GM12878 (cell line): Measurements from ENCODE around the gene RGS1. TPM values are rescaled to one million over a fixed set of nuclear protein-coding genes. Genes with fewer than 3 reads are reported as not detected.

ENCODE experiments used
- ATAC-seq: fragments of 200-7000 bp; cut with Tn5 transposase; 3 replicates; pipeline ENCODE4 v1.9.1; 2020; ENCODE audit warnings: mild to moderate bottlenecking, moderate library complexity
- BruUV-seq: library from RNA; stranded (reverse); fragments of 400-500 nt; replicated peaks from 2 replicates; lab custom pipeline; 2021; lab: Mats Ljungman, UMichigan
- CTCF ChIA-PET: fragments of 300-600 bp; sonication (Branson Sonifier 250); formaldehyde crosslinking; extraction: SDS; loops from one replicate; lab custom pipeline; 2021; ENCODE audit warnings: inconsistent platforms; lab: Yijun Ruan, JAX
- POLR2A ChIA-PET: fragments of 350-600 bp; formaldehyde crosslinking; extraction: SDS; loops from one replicate; lab custom pipeline; 2021; ENCODE audit warnings: inconsistent platforms; lab: Charles Lee
- RAD21 ChIA-PET: fragments of 300-600 bp; sonication (Branson Sonifier 250); formaldehyde crosslinking; loops from one replicate; lab custom pipeline; 2023; ENCODE audit warnings: antibody characterized with exemption; ENCODE audit not compliant: unreplicated experiment; lab: Charles Lee
- SMC1A ChIA-PET: fragments of 300-600 bp; sonication (Branson Sonifier 250); formaldehyde crosslinking; loops from one replicate; lab custom pipeline; 2023; ENCODE audit not compliant: unreplicated experiment, uncharacterized antibody; lab: Charles Lee
- DNase-seq: peaks from one replicate; pipeline ENCODE4 v3.0.0-alpha.2; 2011; ENCODE audit warnings: low read depth, low spot score
- FAIRE-seq: peaks from 3 replicates; lab custom pipeline; 2011; peaks lifted over from hg19 to GRCh38; lab: Jason Lieb, UNC
- H2AFZ ChIP-seq: 2 replicates; pipeline ENCODE4 v1.6.0; 2011; ENCODE audit warnings: low read depth, low read length, control low read depth; ENCODE audit not compliant: control insufficient read depth
- H3K27ac ChIP-seq: 2 replicates; pipeline ENCODE4 v1.5.1; 2011; ENCODE audit warnings: control low read depth; ENCODE audit not compliant: control insufficient read depth, insufficient read depth
- H3K27me3 ChIP-seq, 2 experiments: replicated peaks in 1 of 2; 2 replicates each; pipeline versions ENCODE4 v1.6.0 to v1.6.1; 2011; ENCODE audit warnings: low read length in 1 of 2; ENCODE audit not compliant: control insufficient read depth in 2 of 2, insufficient read depth in 2 of 2
- H3K36me3 ChIP-seq, 2 experiments: 2 replicates each; pipeline ENCODE4 v1.5.1; 2011; ENCODE audit warnings: low read length in 1 of 2; ENCODE audit not compliant: control insufficient read depth in 2 of 2, insufficient read depth in 2 of 2
- H3K4me1 ChIP-seq: 2 replicates; pipeline ENCODE4 v1.6.1; 2011; ENCODE audit warnings: mild to moderate bottlenecking, low read length, moderate library complexity, mixed read lengths; ENCODE audit not compliant: control insufficient read depth, insufficient read depth
- H3K4me2 ChIP-seq: 2 replicates; pipeline ENCODE4 v1.6.0; 2011; ENCODE audit warnings: control low read depth; ENCODE audit not compliant: control insufficient read depth, insufficient read depth
- H3K4me3 ChIP-seq: fragments of 200-600 bp; sonication (generic); 2 replicates; pipeline ENCODE4 v1.5.1; 2016
- H3K79me2 ChIP-seq: 2 replicates; pipeline ENCODE4 v1.6.0; 2011; ENCODE audit warnings: low read length; ENCODE audit not compliant: control insufficient read depth, insufficient read depth
- H3K9ac ChIP-seq: 2 replicates; pipeline ENCODE4 v1.8.0; 2011; ENCODE audit warnings: low read length, control low read depth, mixed read lengths; ENCODE audit not compliant: control insufficient read depth, insufficient read depth
- H3K9me3 ChIP-seq: replicated peaks from 3 replicates; pipeline ENCODE4 v1.5.1; 2011; ENCODE audit warnings: mild to moderate bottlenecking, low read length; ENCODE audit not compliant: control insufficient read depth, insufficient read depth
- H4K20me1 ChIP-seq: 2 replicates; pipeline ENCODE4 v1.6.0; 2011; ENCODE audit not compliant: control insufficient read depth, insufficient read depth
- BCL3 ChIP-seq: IDR thresholded peaks from 2 replicates; pipeline ENCODE4 v1.6.1; 2011; ENCODE audit warnings: borderline replicate concordance, low read depth, mild to moderate bottlenecking, moderate library complexity, low read length; ENCODE audit not compliant: insufficient read depth, poor library complexity, severe bottlenecking
- BRCA1 ChIP-seq: IDR thresholded peaks from 2 replicates; pipeline ENCODE4 v1.6.1; 2011; ENCODE audit warnings: low read depth, low read length, improper control_type of control experiment
- CREB1 ChIP-seq: IDR thresholded peaks from 2 replicates; pipeline ENCODE4 v1.6.1; 2012; ENCODE audit warnings: low read depth, mild to moderate bottlenecking, inconsistent platforms
- E2F4 ChIP-seq: IDR thresholded peaks from 2 replicates; pipeline ENCODE4 v1.6.1; 2012; ENCODE audit warnings: low read depth, low read length, improper control_type of control experiment
- HSF1 ChIP-seq: fragments of 150-350 bp; IDR thresholded peaks from 2 replicates; pipeline ENCODE4 v1.6.1; 2014; ENCODE audit warnings: mild to moderate bottlenecking, low read depth, low read length
- NRF1 ChIP-seq: conservative IDR thresholded peaks from 2 replicates; pipeline ENCODE4 v1.6.1; 2011; ENCODE audit warnings: mild to moderate bottlenecking, low read depth, low read length, improper control_type of control experiment
- RAD21 ChIP-seq: IDR thresholded peaks from 2 replicates; pipeline ENCODE4 v1.6.1; 2011; ENCODE audit warnings: mild to moderate bottlenecking, low read depth, low read length, moderate library complexity; ENCODE audit not compliant: insufficient read depth
- RAD51 ChIP-seq: fragments of 450-650 bp; IDR thresholded peaks from 2 replicates; pipeline ENCODE4 v1.6.1; 2016; ENCODE audit warnings: moderate library complexity, mild to moderate bottlenecking, inconsistent platforms
- TCF3 ChIP-seq: IDR thresholded peaks from 2 replicates; pipeline ENCODE4 v1.6.1; 2012; ENCODE audit warnings: low read depth, mild to moderate bottlenecking, low read length, borderline replicate concordance; ENCODE audit not compliant: insufficient read depth
- ZBTB11 ChIP-seq: fragments of 450-650 bp; formaldehyde crosslinking; IDR thresholded peaks from 2 replicates; pipeline ENCODE4 v1.5.0; 2022; ENCODE audit warnings: mild to moderate bottlenecking, missing genetic modification characterization
- ZZZ3 ChIP-seq: IDR thresholded peaks from 2 replicates; pipeline ENCODE4 v1.6.1; 2011; ENCODE audit warnings: low read depth; ENCODE audit not compliant: control insufficient read depth, insufficient read length
- WGBS: methylation state at CpG from one replicate; pipeline ENCODE4 v1.1.6; 2016; ENCODE audit warnings: low lambda C conversion rate; ENCODE audit not compliant: insufficient replicate concordance, insufficient coverage; ENCODE audit errors: missing lambda C conversion rate; 5-methylcytosine and 5-hydroxymethylcytosine counted together
- in situ Hi-C: fragments of 300-500 bp; cut with MboI; formaldehyde crosslinking; loops from 9 replicates; pipeline ENCODE4 v1.14.3; 2018; ENCODE audit warnings: mixed read lengths
- intact Hi-C: fragments of 100-400 bp; cut with micrococcal nuclease; formaldehyde crosslinking; loops from one replicate; pipeline ENCODE4 v1.14.2; 2022; ENCODE audit not compliant: unreplicated experiment
- polyA plus RNA-seq, 11 experiments: library from polyadenylated mRNA; depleted of rRNA in 4 of 11; unstranded in 6 of 11; stranded (reverse) in 5 of 11; fragments of >200 nt; fragmentation: Nextera tagmentation in 4 of 11; fragmentation: Illumina TruSeq in 1 of 11; extraction: Ambion mirVana in 4 of 11; extraction: Trizol in 1 of 11; gene quantifications; 1 replicate in 1 of 11; 2 replicates in 10 of 11; pipeline versions ENCODE4 v1.2.1 to v1.2.3, GENCODE V29; 2011 to 2016; ENCODE audit warnings: inconsistent platforms in 2 of 11, missing spikeins in 2 of 11, low read depth in 1 of 11
- total RNA-seq, 4 experiments: library from RNA; depleted of rRNA in 3 of 4; stranded (reverse); fragments of >200 nt in 3 of 4; fragmentation: Illumina TruSeq in 1 of 4; extraction: Trizol in 1 of 4; gene quantifications; 2 replicates each; pipeline versions ENCODE4 v1.2.1 to v1.2.3, GENCODE V29; 2013 to 2021

Gene RGS1
- total and polyA plus RNA-seq, 10 of the 15 experiments (the other 5 are each of a cell fraction or from before 2014, with no cell fraction given) = 20.7 to 882 (median 45.9) TPM

- no peak overlapping the region for H3K4me2 ChIP-seq
- ChIA-PET POLR2A (no interaction called here), SMC1A (interaction anchor here (0.5 to 3.6 kb wide), 10 partner anchors 9 to 994 kb away, joined by 3 to 18 read pairs (median 5); no protein-coding TSS in a partner anchor), CTCF (interaction anchor here (0.6 to 3.8 kb wide), 8 partner anchors 11 to 179 kb away, joined by 3 to 28 read pairs (median 5); no protein-coding TSS in a partner anchor), RAD21 (interaction anchor here (0.7 to 2.4 kb wide), 7 partner anchors 8 to 430 kb away, joined by 3 to 9 read pairs (median 4); partner anchors contain the start of genes RGS13, RO60 and UCHL5)
- BruUV-seq = no TSS peak
- H3K9ac ChIP-seq = no peak overlapping the region
- no peak overlapping the region for H3K4me3 ChIP-seq
- peak; percentile 13 for FAIRE-seq
- no peak overlapping the region for H3K27ac ChIP-seq
- no peaks in the 10 kb centered on the region for H3K79me2 ChIP-seq
- H3K9me3 ChIP-seq = no peaks in the 10 kb centered on the region
- no peak for ATAC-seq
- H3K4me1 ChIP-seq = no peaks in the 10 kb centered on the region
- no peaks in the 10 kb centered on the region for H3K27me3 ChIP-seq
- no peak overlapping the region for H2AFZ ChIP-seq
- H3K36me3 ChIP-seq = no peaks in the 10 kb centered on the region
- H4K20me1 ChIP-seq = no peaks in the 10 kb centered on the region
- DNase-seq = no peak
- in situ Hi-C loops (no loop called here), intact Hi-C loops (no loop called here)
- TF ChIP-seq CREB1 = no peak
- no peak for TF ChIP-seq RAD51
- TF ChIP-seq ZBTB11 (CRISPR knock-in tag) = no peak
- TF ChIP-seq ZZZ3 = no peak
- TF ChIP-seq E2F4 = no peak
- TF ChIP-seq TCF3 = no peak
- no peak for TF ChIP-seq BRCA1
- TF ChIP-seq NRF1 = no peak
- TF ChIP-seq RAD21 = no peak
- TF ChIP-seq HSF1 = no peak
- no peak for TF ChIP-seq BCL3
- 43% methylated on average over 1 of the region's 1 CpG for WGBS
These were observed 53.0 kb downstream of the RGS1 start for GRCh38 chr1:192628396-192629057.
